ENCODE data around the gene GRB10. TPM values are rescaled to one million over a fixed set of nuclear protein-coding genes. Genes with fewer than 3 reads are reported as not detected.

The GRB10 gene
- total RNA-seq, 2 donors from 2014 or later, result 45.4 to 52.6 TPM

DNA sequence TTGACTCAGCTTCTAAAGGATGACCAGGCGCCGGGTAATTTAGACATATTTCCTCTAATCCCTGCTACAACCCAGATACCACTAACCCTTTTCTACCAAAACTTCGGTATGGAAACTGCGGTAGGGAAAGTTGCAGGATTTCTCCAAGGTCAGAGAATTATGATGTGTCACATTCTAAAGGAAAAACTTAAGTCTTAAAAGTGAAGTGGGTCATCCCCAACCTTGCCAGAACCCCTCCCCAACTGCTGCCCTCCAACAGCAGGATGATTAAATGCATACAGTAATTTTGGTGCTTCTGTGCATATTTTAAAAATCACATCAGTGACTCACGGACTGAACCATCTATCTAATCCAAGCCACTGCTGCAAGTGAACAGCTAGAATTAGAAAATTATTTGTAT lies 52.7 kb downstream of the GRB10 start:
- no peak for DNase-seq (ENCODE audit: low spot score)
- intact Hi-C loops (cut with DNase I), result no loop called here

DNA sequence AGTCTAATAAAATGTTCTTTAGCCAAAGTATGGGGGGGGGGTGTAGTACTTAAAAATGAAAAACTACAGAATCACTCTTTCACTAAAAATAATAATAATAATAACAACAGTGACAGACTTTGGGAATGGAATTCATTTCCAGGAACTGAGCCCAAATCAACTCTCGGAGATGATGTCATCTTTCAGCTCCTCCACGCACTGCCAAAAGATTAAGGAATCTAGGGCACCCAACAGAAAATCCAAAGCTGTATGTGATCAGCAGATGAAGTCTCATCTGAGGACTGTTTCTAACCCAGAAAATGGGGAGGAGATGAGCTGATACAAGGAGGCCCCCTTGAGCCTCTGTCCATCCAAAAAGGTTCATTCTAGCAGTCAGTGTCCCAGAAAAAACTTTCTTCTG lies 54.5 kb downstream of the GRB10 start:
- intact Hi-C loops (cut with DNase I), result no loop called here
- no peak for DNase-seq (ENCODE audit: low spot score)

DNA sequence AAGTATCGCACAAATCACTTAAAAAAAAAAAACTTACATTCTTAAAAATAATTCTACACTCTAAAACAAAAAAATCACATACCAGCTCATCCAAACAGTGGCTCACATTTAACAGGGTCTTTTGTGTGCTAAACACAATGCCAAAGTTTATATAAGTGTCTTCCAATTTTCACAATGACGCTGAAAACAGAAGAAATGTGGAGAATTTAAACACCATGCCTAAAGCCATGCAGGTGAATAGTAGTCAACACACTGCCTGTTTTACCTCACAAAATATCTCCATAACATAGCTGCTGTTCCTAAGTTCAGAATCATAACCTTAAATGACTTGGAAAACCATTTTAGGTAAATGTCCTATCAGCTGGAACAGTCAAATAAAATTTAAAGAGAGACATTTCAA lies 55.0 kb downstream of the GRB10 start:
- intact Hi-C loops (cut with DNase I), result no loop called here
- DNase-seq (ENCODE audit: low spot score), result no peak

DNA sequence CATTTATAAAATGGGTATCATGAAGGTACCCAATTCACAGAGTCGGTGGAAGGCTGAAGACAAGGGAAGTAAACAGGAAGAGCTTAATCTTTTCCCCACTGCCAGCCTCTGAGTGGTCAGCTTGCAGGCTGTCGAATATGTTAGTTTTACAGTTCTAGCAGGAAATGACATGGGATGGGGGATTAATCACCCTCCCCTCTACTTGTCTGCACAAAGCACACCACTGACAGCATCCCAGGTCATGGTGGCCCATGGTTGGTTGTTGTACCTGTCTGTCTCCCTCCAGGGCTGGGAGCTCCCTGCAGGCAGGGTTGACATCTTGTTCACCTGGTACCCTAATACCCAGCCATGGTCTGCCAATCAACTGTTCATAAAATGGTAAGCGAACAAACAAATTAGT lies 55.6 kb downstream of the GRB10 start:
- intact Hi-C loops (cut with DNase I), result no loop called here
- DNase-seq (ENCODE audit: low spot score), result no peak

DNA sequence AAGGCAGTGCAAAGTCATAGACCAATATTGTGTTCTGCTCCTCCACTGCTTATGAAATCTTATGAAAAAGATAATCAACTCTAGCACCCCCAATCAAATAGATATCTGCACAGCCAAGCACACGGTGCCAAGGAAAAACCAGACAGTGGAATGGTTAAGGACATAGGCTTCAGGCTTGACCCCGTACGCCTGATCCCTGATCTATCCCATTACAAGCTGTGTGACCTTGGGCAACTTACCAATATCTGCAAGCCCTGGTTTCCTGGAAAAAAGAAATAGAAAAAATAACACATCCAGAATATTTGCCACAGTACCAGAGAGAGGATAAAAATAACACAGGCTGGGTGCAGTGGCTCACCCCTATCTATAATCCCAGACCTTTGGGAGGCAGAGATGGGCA lies 56.9 kb downstream of the GRB10 start:
- intact Hi-C loops (cut with DNase I), result no loop called here
- DNase-seq (ENCODE audit: low spot score), result no peak

DNA sequence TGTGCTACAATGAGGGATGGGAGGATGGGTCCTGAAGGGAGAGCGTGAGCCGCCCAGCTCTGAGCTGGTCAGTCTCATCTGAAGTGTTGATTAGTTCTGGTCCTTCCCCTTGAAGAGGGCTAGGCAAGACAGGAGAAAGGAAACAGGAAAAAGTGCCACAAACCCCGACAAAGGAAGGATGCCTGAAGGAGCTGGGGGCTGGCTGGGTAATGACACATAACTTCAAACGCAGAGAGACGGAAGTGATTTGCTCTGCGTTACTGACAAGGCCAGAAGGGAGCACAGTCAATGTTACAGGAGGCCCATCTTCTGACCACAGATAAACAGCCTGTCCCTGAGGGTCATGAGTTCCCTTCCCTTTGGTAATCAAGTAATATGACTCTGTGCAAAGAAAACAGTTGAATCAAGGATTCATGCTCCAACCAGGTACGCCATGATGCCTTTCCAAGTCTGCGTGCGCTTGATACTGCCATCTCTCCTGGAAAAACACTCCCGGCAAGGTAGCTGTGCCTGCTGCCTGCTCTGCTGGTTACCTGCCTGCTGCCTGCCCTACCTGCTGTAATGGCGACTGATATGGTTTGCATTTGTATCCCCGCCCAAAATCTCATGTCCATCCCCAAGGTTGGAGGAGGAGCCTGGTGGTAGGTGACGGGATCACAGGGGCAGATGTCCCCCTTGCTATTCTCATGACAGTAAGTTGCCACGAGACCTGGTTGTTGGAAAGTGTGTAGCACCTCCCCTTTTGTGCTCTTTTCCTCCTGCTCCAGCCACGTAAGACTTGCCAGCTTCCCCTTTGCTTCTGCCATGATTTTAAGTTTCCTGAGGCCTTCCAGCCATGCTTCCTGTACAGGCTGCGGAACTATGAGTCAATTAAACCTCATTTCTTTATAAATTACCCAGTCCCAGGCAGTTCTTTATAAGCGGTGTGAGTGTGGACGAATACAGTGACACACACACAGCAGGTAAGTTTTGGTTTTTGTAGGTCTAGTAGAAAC lies 57.9 kb downstream of the GRB10 start:
- intact Hi-C loops (cut with DNase I), result no loop called here
- no peak for DNase-seq (ENCODE audit: low spot score)

DNA sequence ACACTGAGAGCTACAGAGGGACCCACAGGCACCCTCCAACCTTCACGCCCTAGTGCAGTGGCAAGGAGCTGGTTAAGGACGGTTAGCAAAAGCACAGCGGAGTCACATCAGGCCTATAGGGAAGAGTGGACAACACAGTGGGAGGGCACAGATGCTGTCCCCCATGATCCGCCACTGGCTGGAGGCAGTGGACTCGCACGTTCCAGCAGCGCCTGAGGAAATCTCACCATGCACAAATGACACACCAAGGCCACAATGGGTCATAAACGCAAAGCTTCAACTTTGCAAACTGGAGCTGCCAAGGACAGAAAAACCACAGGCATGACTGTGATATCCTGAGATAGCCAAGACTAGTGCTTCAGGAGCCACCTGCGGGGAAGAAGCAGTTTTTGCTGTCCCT lies 58.8 kb downstream of the GRB10 start:
- no peak for DNase-seq (ENCODE audit: low spot score)
- intact Hi-C loops (cut with DNase I), result no loop called here

DNA sequence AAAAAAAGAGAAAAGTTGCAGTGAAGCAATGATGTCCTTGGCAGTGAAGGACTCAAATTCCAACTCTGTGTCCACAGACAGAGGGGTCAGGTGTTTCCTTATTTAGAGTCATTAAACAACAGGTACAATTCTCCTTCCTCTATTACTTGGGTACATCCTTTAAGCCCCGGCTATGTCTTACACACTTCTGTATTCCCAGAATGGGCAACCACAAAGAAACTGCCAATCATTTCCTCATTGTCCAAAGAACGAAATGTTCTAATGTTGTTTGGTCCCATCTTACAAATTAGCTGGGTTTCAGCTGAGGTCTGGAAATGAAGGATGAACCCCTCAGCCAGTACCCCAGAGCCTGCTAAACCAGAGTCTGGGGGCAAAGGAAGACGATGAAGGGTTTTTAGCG lies 59.5 kb downstream of the GRB10 start:
- intact Hi-C loops (cut with DNase I), result no loop called here

DNA sequence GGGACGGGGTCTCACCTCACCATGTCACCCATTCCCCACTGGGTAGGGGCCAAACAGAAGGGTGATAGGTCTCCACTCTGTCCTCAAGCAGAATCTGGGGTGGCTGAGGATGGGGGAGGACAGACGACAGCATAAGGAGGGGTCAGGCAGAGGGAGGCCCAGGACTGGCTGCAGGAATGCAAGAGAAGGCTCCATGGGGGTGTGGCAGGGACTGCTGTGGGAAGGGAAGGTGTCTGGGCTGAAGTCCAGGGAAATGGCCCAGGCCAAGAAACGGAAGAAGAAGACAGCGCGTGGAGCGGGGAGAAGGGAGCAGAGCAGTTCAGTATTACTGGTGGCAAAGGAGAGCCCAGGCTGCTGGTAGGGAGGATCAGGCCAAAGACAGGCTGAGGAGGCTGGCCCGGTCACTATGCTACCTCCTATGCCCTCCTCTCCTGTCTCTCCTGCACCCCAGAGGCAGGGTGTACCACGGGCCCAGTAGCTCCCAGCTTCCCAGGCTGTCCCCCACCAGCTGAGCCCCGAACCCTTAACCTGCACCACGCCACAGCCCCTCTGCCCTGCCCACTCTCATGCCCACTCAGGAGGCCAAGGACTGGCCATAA lies 60.9 kb downstream of the GRB10 start:
- no peak for DNase-seq (ENCODE audit: low spot score)
- intact Hi-C loops (cut with DNase I), result no loop called here

More for the DNA sequence above, 59.5 kb downstream of the GRB10 start:
- DNase-seq (ENCODE audit: low spot score), result no peak

DNA sequence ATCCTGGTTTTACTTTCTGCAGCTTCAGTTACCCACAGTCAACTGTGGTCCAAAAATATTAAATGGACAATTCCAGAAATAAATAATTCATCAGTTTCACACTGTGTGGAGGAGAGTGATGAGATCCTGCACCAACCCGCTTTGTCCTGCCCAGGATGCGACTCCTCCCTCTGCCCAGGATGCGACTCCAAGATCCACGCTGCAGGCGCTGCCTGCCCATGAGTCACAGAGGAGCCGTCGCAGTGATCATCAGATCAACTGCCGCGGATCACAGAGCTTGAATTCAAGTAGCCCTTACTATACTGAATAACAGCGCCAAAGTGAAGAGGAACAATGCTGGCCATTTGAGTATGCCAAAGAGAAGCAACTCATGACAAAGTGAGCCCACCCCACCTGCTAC lies 61.5 kb downstream of the GRB10 start:
- intact Hi-C loops (cut with DNase I), result no loop called here

DNA sequence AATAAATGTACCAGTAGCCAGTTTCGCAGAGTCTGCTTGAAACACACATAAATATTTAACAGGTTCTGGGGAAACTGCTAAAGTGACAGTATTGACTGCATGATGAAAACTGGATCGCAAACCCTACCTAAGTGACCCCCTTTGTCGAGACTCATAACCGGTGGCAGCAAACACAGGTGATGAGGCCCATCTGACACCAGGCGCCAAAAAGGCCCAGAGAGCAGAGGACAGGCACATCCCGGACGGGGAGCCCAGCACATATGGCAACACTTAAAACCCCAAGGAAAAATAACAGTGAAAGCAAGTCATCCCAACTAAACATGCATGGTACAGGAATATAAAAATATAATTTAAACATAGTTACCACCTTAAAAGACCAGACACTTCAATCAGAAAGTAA lies 62.4 kb downstream of the GRB10 start:
- no peak for DNase-seq (ENCODE audit: low spot score)
- intact Hi-C loops (cut with DNase I), result no loop called here

More for the DNA sequence above, 61.5 kb downstream of the GRB10 start:
- DNase-seq (ENCODE audit: low spot score), result no peak

DNA sequence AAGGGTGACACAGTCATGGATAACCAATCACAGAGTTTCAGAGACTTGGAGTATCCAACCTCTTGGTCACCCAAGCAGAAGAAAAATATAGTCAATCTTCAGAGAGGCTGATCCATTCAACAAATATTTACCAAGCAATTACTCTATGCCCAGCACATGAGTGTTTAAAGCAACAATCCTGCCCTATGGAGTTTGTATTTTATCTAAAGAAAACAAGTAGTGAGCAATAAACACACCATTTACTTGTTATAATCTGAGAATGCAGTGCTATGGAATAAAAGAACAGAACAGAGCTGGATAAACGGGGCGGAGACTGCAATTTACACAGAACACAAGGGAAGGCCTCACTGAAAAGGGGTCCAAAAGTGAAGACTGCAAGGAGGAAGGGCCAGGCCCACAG lies 63.8 kb downstream of the GRB10 start:
- intact Hi-C loops (cut with DNase I), result no loop called here
- no peak for DNase-seq (ENCODE audit: low spot score)

DNA sequence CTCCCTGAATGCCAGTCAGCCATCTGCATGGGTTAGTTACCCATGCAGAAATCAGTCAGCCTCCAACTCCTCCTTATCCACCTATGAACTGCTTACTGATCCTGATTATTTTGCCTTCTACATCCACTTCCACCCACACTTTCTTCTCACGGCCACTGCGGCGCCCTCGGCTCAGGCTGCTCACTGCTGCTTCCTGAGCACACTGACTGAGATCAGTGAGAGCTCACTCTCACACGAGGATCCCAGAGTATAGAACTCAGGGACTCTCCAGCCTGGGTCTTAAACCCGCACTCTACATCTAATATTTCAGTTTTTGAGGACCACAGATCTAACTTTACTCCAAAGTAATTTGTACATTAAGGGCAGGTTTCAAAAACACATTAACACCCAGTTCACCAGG lies 64.4 kb downstream of the GRB10 start:
- peak; percentile 49 for DNase-seq (ENCODE audit: low spot score)
- intact Hi-C loops (cut with DNase I), result no loop called here

DNA sequence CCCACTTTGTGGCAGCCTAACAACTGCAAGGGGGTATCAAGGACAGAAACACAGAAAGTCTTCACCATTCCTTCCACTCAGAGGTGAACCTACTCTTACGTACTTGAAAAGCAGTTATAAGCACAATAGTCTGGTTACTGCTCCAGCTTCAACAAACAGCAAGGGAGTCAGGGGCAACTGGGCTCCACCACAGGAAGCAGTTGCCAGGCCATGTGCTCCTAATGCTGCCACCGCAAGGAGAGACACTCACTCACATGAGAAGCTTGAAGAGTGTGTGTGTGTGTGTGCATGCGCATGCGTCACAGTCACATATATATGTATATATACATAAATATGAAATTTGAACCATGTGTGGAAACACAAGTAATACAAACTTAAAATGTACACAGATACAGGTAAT lies 65.5 kb downstream of the GRB10 start:
- intact Hi-C loops (cut with DNase I), result no loop called here
- DNase-seq (ENCODE audit: low spot score), result no peak

DNA sequence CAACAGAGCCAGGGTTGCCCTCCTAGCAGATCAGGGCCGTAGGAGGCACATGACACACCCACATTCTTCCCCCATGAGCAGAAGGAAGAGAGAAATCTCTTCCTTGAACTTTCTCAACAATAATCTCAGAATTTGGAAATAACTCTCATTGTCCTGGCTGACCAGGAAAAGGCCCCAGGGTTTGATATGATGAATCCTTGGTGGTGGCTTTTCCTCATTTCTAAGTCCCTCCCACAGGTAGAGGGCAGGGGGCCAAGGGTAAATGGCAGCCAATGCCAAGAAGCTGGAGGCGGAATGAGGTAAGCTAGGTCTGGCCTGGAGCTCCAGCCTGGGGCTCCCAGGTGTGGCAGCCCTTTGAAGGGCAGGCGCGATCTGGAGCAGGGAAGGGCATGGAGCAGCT lies 67.8 kb downstream of the GRB10 start:
- intact Hi-C loops (cut with DNase I), result no loop called here
- DNase-seq (ENCODE audit: low spot score), result no peak

DNA sequence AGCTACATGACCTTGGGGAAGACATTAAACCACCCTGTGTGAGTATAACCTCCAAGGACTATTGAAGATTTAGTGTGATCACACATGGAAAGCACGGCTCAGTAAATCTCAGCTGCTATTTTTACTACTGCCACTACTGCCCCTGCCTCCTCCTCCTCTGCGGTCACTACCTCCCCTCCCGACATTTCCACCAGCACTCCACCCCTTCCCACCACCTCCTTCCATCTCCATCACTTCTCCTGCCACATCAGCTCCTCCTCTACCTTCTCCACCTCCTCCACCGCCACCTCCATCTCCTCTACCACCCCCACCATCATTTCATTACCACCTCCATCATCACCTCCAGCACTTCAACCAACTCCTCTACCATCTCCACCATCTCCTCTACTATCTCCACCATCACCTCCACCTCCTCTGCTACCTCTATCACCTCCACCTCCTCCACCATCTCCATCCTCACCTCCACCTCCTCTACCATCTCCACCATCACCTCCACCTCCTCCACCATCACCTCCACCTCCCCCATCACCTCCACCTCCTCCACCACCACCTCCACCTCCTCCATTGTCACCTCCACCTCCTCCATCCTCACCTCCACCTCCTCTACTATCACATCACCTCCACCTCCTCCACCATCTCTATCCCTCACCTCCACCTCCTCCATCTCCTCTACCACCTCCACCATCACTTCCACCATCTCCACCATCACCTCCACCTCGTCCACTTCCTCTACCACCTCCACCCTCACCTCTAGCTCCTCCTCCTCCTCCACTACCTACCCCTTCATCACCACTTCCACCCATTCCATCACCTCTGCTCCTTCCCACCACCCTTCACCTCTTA lies 69.4 kb downstream of the GRB10 start:
- no peak for DNase-seq (ENCODE audit: low spot score)
- intact Hi-C loops (cut with DNase I), result no loop called here

DNA sequence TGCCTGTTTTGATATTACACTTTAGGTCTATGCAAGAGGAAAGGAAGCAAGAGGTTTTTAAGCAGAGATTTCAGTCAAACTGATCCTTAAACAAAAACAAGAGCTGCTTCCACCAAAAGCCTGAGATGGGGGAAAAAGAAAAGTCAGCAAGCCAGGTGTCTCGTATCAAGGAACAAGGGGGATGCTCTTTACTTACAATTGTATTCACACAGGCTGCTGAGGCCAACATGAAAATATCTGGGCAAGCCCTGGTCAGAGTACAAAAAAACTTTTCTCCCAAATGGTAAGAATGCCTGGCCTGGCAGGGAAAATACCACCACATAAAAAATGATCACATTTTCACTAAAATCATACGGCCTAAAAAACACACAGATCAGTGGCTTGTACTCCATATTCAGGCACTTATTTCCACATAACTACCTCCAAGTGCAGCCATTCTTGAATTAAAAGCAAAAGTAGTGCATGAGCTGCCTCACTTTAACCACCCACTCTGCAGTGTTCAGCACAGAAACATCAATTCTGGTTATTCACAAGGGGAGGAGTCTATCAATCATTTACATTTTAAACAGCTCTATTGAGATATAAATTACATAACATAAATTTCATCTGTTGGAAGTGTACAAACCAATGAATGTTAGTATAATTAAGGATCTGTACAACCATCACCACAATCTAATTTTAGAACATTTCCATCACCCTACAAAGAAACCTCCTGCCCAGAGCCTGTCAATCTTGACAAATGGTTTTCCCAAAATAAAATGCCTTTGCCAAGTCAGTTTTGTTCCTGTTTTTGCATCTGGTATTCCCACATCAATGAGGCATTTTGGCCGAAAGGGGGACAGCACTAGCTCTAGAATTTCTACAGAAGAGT lies 70.2 kb downstream of the GRB10 start:
- DNase-seq (ENCODE audit: low spot score), result no peak
- intact Hi-C loops (cut with DNase I), result no loop called here

DNA sequence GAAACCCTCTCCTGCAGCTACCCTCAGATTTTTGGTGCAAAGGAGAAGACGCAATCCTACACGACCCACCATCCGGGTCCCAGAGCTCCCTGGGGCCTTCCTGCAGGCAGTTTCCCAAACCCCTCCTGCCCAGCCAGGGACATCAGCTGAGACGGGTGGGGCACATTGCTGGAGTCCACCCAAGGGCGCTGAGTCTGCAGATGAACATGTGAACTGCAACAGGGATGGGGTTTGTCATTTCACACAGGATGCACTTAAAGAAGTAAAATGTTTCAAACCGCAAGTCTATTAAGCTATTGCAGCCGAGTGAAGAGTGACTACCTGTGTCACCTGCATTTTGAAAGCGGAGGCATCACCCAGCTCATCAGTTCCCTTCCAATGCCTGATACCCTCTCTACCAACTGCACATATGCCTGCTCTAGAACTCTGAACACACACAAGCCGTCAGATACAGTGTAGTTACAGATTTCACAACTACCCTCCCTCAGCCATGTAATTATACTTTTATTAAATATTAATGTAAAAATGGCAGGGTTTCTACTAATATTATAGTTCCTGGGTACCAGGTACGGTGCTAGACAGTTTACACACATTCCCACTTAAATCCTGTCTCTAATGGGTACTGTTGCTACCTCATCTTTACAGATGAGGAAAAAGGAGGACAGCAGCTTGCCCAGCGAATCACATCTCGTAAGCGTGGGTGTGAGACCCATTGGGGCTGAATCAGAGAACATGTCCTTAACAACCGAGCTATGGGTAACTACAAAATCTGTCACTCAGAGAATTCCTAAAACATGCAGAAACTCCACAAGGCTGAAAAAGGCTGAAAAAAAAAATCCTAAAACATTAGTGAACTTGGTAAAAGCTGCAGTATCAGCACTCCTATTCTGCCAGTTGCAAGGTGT lies 71.2 kb downstream of the GRB10 start:
- intact Hi-C loops (cut with DNase I), result no loop called here
- no peak for DNase-seq (ENCODE audit: low spot score)
